ENCODE results near the gene ZNF536.

- TF ChIP-seq CTCF (IDR thresholded peaks at IDR 0.05) (no peak), POLR2A (IDR thresholded peaks at IDR 0.05) (no peak)
These were observed 21.7 kb downstream of the ZNF536 start for GRCh38 chr19:30393729-30394480.

Measured in esophagus squamous epithelium (tissue), 4 donors.